Sigmoid colon (tissue), 4 donors: ENCODE results near the gene ACCS.

Source experiments
- EP300 ChIP-seq, 4 donors: sonication (generic); formaldehyde crosslinking; IDR thresholded peaks; one replicate each; pipeline ENCODE4 v1.6.1; 2017; ENCODE audit warnings: antibody characterized with exemption in 4 of 4
- POLR2AphosphoS5 ChIP-seq, 4 donors: sonication (generic); formaldehyde crosslinking; IDR thresholded peaks; one replicate each; pipeline ENCODE4 v1.6.1; 2017; ENCODE audit warnings: antibody characterized with exemption in 4 of 4

GRCh38 chr11:44128729-44129128, 62.7 kb downstream of the ACCS start:
- no peak for TF ChIP-seq EP300 (IDR thresholded peaks at IDR 0.05)
- no peak for TF ChIP-seq POLR2AphosphoS5 (IDR thresholded peaks at IDR 0.05)
